SK-N-SH (cell line): ENCODE results near the gene DAB1. TPM values are rescaled to one million over a fixed set of nuclear protein-coding genes. Genes with fewer than 3 reads are reported as not detected.

ENCODE experiments used
- CTCF ChIA-PET: fragments of 300-600, 350-600 bp; formaldehyde crosslinking; extraction: SDS; loops from one replicate; lab custom pipeline; 2021; lab: Yijun Ruan, JAX
- POLR2A ChIA-PET: fragments of 350-600 bp; sonication (Branson Sonifier 250); formaldehyde crosslinking; extraction: SDS; loops from one replicate; lab custom pipeline; 2020; ENCODE audit warnings: antibody characterized with exemption, inconsistent platforms; lab: Yijun Ruan, JAX
- DNase-seq: peaks from one replicate; pipeline ENCODE4 v3.0.0; 2012
- H2AFZ ChIP-seq: fragments of 200-600 bp; sonication (generic); 2 replicates; pipeline ENCODE4 v1.8.1; 2016; ENCODE audit warnings: antibody characterized with exemption, mild to moderate bottlenecking, low read depth
- H3F3A ChIP-seq: fragments of 200-600 bp; sonication (generic); replicated peaks from 2 replicates; pipeline ENCODE3; 2016; ENCODE audit warnings: antibody characterized with exemption, mild to moderate bottlenecking; ENCODE audit not compliant: insufficient read depth
- H3K27ac ChIP-seq, 2 experiments: fragments of 200-500 bp in 1 of 2; fragments of 200-600 bp in 1 of 2; sonication (Bioruptor generic) in 1 of 2; sonication (generic), shearing (Covaris generic) in 1 of 2; 2 replicates each; pipeline versions ENCODE4 v1.5.1 to v1.6.1; 2014 to 2016; ENCODE audit warnings: low read depth in 2 of 2, inconsistent platforms in 1 of 2, low read length in 1 of 2, mild to moderate bottlenecking in 1 of 2, mixed read lengths in 1 of 2
- H3K27me3 ChIP-seq: fragments of 200-600 bp; sonication (generic), shearing (Covaris generic); 2 replicates; pipeline ENCODE4 v1.6.1; 2016; ENCODE audit warnings: mixed run types; ENCODE audit not compliant: insufficient read depth
- H3K36me3 ChIP-seq, 2 experiments: fragments of 200-500 bp in 1 of 2; fragments of 200-600 bp in 1 of 2; sonication (Bioruptor generic) in 1 of 2; sonication (generic) in 1 of 2; replicated peaks in 1 of 2; 2 replicates each; pipeline versions ENCODE3 to v1.5.1; 2014 to 2016; ENCODE audit warnings: low read length in 1 of 2, mild to moderate bottlenecking in 1 of 2; ENCODE audit not compliant: insufficient read depth in 2 of 2, control insufficient read depth in 1 of 2
- H3K4me1 ChIP-seq, 2 experiments: fragments of 200-500 bp in 1 of 2; fragments of 200-600 bp in 1 of 2; sonication (Bioruptor generic) in 1 of 2; sonication (generic), shearing (Covaris generic) in 1 of 2; 2 replicates each; pipeline versions ENCODE4 v1.5.1 to v1.6.1; 2014 to 2016; ENCODE audit warnings: low read depth in 1 of 2, low read length in 1 of 2, mixed run types in 1 of 2; ENCODE audit not compliant: insufficient read depth in 2 of 2, control insufficient read depth in 1 of 2
- H3K4me2 ChIP-seq: fragments of 200-600 bp; sonication (generic), shearing (Covaris generic); 2 replicates; pipeline ENCODE4 v1.6.1; 2017; ENCODE audit warnings: mixed run types
- H3K4me3 ChIP-seq, 2 experiments: fragments of 200-500 bp in 1 of 2; fragments of 200-600 bp in 1 of 2; sonication (Bioruptor generic) in 1 of 2; sonication (generic), shearing (Covaris generic) in 1 of 2; 2 replicates each; pipeline versions ENCODE4 v1.5.1 to v1.8.1; 2014 to 2016; ENCODE audit warnings: low read depth in 2 of 2, inconsistent platforms in 1 of 2, low read length in 1 of 2, mild to moderate bottlenecking in 1 of 2, mixed read lengths in 1 of 2, moderate library complexity in 1 of 2
- H3K79me2 ChIP-seq: fragments of 200-600 bp; sonication (generic); 2 replicates; pipeline ENCODE4 v1.8.1; 2017; ENCODE audit warnings: mild to moderate bottlenecking; ENCODE audit not compliant: insufficient read depth
- H3K9ac ChIP-seq: fragments of 200-600 bp; sonication (generic); 2 replicates; pipeline ENCODE4 v1.6.1; 2017; ENCODE audit warnings: mixed run types
- H3K9me2 ChIP-seq: fragments of 200-600 bp; sonication (generic); 2 replicates; pipeline ENCODE4 v1.6.1; 2017; ENCODE audit warnings: mixed run types
- H3K9me3 ChIP-seq: fragments of 200-600 bp; sonication (generic); 2 replicates; pipeline ENCODE4 v1.6.1; 2017; ENCODE audit warnings: mixed run types, mild to moderate bottlenecking, moderate library complexity
- H4K20me1 ChIP-seq: fragments of 200-600 bp; sonication (generic); 2 replicates; pipeline ENCODE4 v1.6.1; 2017; ENCODE audit warnings: mild to moderate bottlenecking, mixed run types; ENCODE audit not compliant: insufficient read depth
- CHD2 ChIP-seq: fragments of 150-350 bp; IDR thresholded peaks from 2 replicates; pipeline ENCODE4 v1.6.1; 2018; ENCODE audit warnings: low read length; ENCODE audit not compliant: partially characterized antibody
- CTCF ChIP-seq: fragments of 200-600 bp; sonication (generic); IDR thresholded peaks from 2 replicates; pipeline ENCODE4 v1.6.1; 2017; ENCODE audit warnings: antibody characterized with exemption, mild to moderate bottlenecking, moderate library complexity
- ELF1 ChIP-seq: IDR thresholded peaks from 2 replicates; pipeline ENCODE4 v1.4.0; 2012
- EP300 ChIP-seq, 2 experiments: IDR thresholded peaks; 2 replicates each; pipeline versions ENCODE4 v1.4.0 to v1.6.1; 2012; ENCODE audit warnings: borderline replicate concordance in 1 of 2, low read depth in 1 of 2, low read length in 1 of 2
- FOSL2 ChIP-seq: IDR thresholded peaks from 2 replicates; pipeline ENCODE4 v1.4.0; 2012; ENCODE audit warnings: low read depth, mild to moderate bottlenecking, moderate library complexity, borderline replicate concordance
- GABPA ChIP-seq: IDR thresholded peaks from 2 replicates; pipeline ENCODE4 v1.4.0; 2012; ENCODE audit warnings: low read depth, mild to moderate bottlenecking
- JUND ChIP-seq: IDR thresholded peaks from 2 replicates; pipeline ENCODE4 v1.4.0; 2012
- MEF2A ChIP-seq: IDR thresholded peaks from 2 replicates; pipeline ENCODE4 v1.4.0; 2012; ENCODE audit warnings: low read depth, borderline replicate concordance
- NFIC ChIP-seq: IDR thresholded peaks from 2 replicates; pipeline ENCODE4 v1.4.0; 2012; ENCODE audit warnings: borderline replicate concordance
- RAD21 ChIP-seq: IDR thresholded peaks from 2 replicates; pipeline ENCODE4 v1.6.1; 2012; ENCODE audit warnings: mild to moderate bottlenecking, low read length
- RCOR1 ChIP-seq: fragments of 150-350 bp; IDR thresholded peaks from 2 replicates; pipeline ENCODE4 v1.6.1; 2017; ENCODE audit warnings: antibody characterized with exemption, low read length
- REST ChIP-seq: IDR thresholded peaks from 2 replicates; pipeline ENCODE4 v1.6.1; 2012; ENCODE audit warnings: mild to moderate bottlenecking, low read depth, low read length, moderate library complexity
- SIN3A ChIP-seq: IDR thresholded peaks from 2 replicates; pipeline ENCODE4 v1.6.1; 2012; ENCODE audit warnings: low read depth, mild to moderate bottlenecking, low read length, moderate library complexity, borderline replicate concordance
- TAF1 ChIP-seq: IDR thresholded peaks from 2 replicates; pipeline ENCODE4 v1.6.1; 2012; ENCODE audit warnings: low read depth, mild to moderate bottlenecking, low read length, moderate library complexity, borderline replicate concordance
- TCF12 ChIP-seq: IDR thresholded peaks from 2 replicates; pipeline ENCODE4 v1.4.0; 2012
- TEAD4 ChIP-seq: IDR thresholded peaks from 2 replicates; pipeline ENCODE4 v1.4.0; 2012; ENCODE audit warnings: mild to moderate bottlenecking, borderline replicate concordance; ENCODE audit not compliant: insufficient read depth
- ZBTB33 ChIP-seq: IDR thresholded peaks from 2 replicates; pipeline ENCODE4 v1.4.0; 2012; ENCODE audit warnings: low read depth, borderline replicate concordance
- WGBS: methylation state at CpG from one replicate; pipeline ENCODE4 v1.1.6; 2017; ENCODE audit warnings: low lambda C conversion rate; 5-methylcytosine and 5-hydroxymethylcytosine counted together
- polyA plus RNA-seq, 3 experiments: library from polyadenylated mRNA; depleted of rRNA; stranded (reverse); fragments of >200 nt; gene quantifications; 2 replicates each; pipeline ENCODE4 v1.2.3, GENCODE V29; 2012
- TF ChIP-seq, protein P1 (sequence below): IDR thresholded peaks from 2 replicates; pipeline ENCODE4 v1.4.0; 2012; ENCODE audit warnings: low read depth, borderline replicate concordance
- TF ChIP-seq, protein P2 (sequence below): fragments of 150-350 bp; IDR thresholded peaks from 2 replicates; pipeline ENCODE4 v1.6.1; 2016; ENCODE audit warnings: mild to moderate bottlenecking, low read depth, low read length

Gene DAB1
- polyA plus RNA-seq, 1 of the 3 experiments (the other 2 are of a cell fraction), result 2.9 TPM

GRCh38 chr1:57350610-57351009 is 73.2 kb downstream of the DAB1 start:
- no peak overlapping the region for H3K4me3 ChIP-seq
- H3K36me3 ChIP-seq, result no peaks in the 10 kb centered on the region
- no peak overlapping the region for H3K9ac ChIP-seq
- WGBS, result 49% methylated on average over 4 of the region's 4 CpGs
- no peaks in the 10 kb centered on the region for H4K20me1 ChIP-seq
- no peaks in the 10 kb centered on the region for H3K9me3 ChIP-seq
- no peak overlapping the region for H3K4me2 ChIP-seq
- POLR2A ChIA-PET, result no interaction called here
- no peaks in the 10 kb centered on the region; a peak in 1 of 4 replicates for H3K4me1 ChIP-seq
- no peak for DNase-seq
- no peak overlapping the region for H2AFZ ChIP-seq
- CTCF ChIA-PET, result no interaction called here
- H3K9me2 ChIP-seq, result no peaks in the 10 kb centered on the region
- H3K79me2 ChIP-seq, result no peaks in the 10 kb centered on the region
- H3K27me3 ChIP-seq, result no peaks in the 10 kb centered on the region
- H3F3A ChIP-seq, result no peaks in the 10 kb centered on the region
- TF ChIP-seq, protein P1, sequence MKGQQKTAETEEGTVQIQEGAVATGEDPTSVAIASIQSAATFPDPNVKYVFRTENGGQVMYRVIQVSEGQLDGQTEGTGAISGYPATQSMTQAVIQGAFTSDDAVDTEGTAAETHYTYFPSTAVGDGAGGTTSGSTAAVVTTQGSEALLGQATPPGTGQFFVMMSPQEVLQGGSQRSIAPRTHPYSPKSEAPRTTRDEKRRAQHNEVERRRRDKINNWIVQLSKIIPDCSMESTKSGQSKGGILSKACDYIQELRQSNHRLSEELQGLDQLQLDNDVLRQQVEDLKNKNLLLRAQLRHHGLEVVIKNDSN, result no peak
- TF ChIP-seq ELF1 (no peak), FOSL2 (no peak), TEAD4 (no peak)
- TF ChIP-seq, all 33 proteins: peak for 0
- no peak overlapping the region for H3K27ac ChIP-seq

GRCh38 chr1:57348921-57349320 is 74.9 kb downstream of the DAB1 start:
- Histone ChIP-seq H3K4me2 (no peak overlapping the region), H3K79me2 (no peaks in the 10 kb centered on the region), H3K27ac (no peak overlapping the region), H2AFZ (no peak overlapping the region), H3K27me3 (no peaks in the 10 kb centered on the region), H3F3A (no peaks in the 10 kb centered on the region), H3K4me3 (no peak overlapping the region), H4K20me1 (no peaks in the 10 kb centered on the region), H3K9me2 (no peaks in the 10 kb centered on the region), H3K36me3 (no peaks in the 10 kb centered on the region), H3K4me1 (no peaks in the 10 kb centered on the region; a peak in 1 of 4 replicates), H3K9me3 (no peaks in the 10 kb centered on the region), H3K9ac (no peak overlapping the region)
- ChIA-PET POLR2A (no interaction called here), CTCF (no interaction called here)
- no peak for DNase-seq
- WGBS, result 76% methylated on average over 1 of the region's 1 CpG
- no peak for TF ChIP-seq GABPA
- TF ChIP-seq RCOR1, result no peak
- no peak for TF ChIP-seq REST
- no peak for TF ChIP-seq CHD2
- TF ChIP-seq SIN3A, result no peak
- no peak for TF ChIP-seq MEF2A
- TF ChIP-seq NFIC, result no peak
- no peak for TF ChIP-seq ZBTB33
- TF ChIP-seq, protein P2, sequence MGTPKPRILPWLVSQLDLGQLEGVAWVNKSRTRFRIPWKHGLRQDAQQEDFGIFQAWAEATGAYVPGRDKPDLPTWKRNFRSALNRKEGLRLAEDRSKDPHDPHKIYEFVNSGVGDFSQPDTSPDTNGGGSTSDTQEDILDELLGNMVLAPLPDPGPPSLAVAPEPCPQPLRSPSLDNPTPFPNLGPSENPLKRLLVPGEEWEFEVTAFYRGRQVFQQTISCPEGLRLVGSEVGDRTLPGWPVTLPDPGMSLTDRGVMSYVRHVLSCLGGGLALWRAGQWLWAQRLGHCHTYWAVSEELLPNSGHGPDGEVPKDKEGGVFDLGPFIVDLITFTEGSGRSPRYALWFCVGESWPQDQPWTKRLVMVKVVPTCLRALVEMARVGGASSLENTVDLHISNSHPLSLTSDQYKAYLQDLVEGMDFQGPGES, result no peak
- TF ChIP-seq CTCF, result no peak
- TF ChIP-seq RAD21, result no peak
- TF ChIP-seq TAF1, result no peak
- no peak for TF ChIP-seq JUND
- no peak for TF ChIP-seq EP300 (IDR thresholded peaks at IDR 0.05; ENCODE audit: borderline replicate concordance in 1 of 2, low read depth in 1 of 2, low read length in 1 of 2)
- TF ChIP-seq TCF12, result no peak
